Activated CD8-positive, alpha-beta memory T cell treated with anti-CD3 and anti-CD28 coated beads, Interleukin-2, amount 50 U/mL, for 1 hour (primary cell): ENCODE results near the gene VWA5B1.

Experiments
- DNase-seq: peaks from one replicate; pipeline ENCODE4 v3.0.0-alpha.2; 2020; ENCODE audit errors: extremely low read depth

Gene VWA5B1

GRCh38 chr1:20322081-20322824 lies 31.6 kb downstream of the VWA5B1 start:
- no peak for DNase-seq

- no peak for DNase-seq
Measured at GRCh38 chr1:20322825-20323612, 32.3 kb downstream of the VWA5B1 start.

DNA sequence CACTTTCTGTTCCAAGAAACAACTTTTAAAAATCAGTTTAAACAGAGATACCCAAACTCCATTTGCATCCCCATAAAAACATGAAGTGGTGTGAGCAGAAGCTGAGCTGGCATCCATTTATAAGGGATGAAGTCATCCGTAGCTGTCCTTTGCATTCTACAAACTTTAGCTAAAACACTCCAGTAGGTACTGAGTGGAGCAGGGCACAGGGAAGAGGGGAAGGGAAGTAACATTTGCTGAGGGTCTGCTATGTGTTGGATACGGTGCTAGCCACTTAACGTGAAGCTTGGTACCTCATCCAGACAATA lies 32.9 kb downstream of the VWA5B1 start:
- no peak for DNase-seq

DNA sequence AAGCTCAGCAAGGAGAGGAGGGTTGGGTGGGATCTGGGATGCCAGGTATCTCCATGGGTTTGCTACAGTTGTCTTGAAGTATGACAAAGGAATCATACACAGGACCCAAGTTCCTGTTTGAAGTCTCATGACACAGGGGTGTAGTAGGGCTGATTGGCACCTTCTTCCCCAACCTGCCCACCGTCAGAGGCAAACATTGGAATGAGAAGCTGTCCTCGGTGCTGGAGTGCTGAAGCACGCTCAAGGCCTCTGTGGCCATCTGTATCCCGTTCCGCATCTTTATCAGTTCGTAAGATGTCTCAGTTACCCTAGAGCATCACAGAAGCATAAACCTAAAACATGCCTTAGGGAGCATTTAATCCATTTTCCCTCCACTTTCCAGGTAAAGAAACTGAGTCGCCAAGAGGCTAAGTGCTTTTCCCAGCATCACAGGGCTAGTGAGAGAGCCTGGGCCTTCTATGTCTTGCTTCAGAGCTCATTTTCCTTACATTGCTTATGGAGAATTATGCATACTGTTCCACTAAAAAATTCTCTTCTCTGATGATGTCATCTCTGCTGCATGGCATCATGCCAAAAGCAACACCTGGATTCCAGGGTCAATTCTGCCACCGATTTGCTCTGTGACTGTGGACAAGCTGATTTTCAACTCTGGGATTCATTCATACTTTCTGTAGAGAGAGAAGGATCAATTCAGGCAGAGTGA lies 34.2 kb downstream of the VWA5B1 start:
- no peak for DNase-seq

DNA sequence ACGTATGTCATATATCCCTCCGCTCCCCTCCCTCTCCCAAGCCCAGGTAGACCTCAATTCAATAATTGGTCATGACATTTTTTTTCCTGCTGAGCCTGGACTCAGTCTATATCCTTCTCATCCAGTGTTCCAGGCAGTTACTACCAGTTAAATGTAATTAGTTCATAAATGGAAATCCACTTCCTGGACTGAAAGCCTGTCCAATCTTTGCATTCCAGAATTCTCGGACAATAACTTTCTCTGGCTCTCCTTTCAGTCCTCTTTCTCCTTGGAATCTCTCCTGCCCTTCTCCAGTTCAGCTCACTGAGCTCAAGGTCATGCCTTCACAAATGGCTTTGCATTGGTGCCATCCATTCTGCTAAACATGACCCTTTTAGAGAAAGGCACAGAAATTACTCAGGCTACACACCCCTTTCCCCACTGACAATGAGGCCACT lies 34.8 kb downstream of the VWA5B1 start:
- no peak for DNase-seq

DNA sequence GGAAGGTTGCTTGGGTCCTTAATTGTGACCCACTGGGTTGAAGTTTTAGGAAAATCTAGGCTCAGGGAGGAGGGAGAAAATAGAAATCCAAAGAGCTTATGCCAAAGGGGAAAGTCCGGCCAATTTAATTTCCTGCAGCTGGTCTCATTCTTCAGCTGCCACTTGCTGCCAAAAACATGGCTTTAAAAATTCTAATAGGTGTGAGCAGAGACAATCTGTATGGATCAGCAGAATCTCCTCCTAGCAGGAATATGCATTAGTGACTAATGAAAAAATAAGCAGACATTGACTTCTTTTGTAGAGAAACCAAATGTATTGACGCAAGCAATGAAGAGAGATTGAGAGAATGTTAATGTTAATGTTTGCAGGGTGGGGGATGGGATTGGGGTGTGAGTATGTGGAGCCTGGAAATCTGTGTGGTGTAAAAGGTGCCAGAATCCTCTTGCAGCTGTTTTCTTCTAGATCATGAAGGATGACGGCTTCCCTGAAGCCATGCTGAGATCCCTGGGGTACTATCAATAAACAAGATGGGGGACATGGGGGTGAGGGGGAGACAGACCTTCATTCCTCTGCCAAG lies 35.3 kb downstream of the VWA5B1 start:
- no peak for DNase-seq

DNA sequence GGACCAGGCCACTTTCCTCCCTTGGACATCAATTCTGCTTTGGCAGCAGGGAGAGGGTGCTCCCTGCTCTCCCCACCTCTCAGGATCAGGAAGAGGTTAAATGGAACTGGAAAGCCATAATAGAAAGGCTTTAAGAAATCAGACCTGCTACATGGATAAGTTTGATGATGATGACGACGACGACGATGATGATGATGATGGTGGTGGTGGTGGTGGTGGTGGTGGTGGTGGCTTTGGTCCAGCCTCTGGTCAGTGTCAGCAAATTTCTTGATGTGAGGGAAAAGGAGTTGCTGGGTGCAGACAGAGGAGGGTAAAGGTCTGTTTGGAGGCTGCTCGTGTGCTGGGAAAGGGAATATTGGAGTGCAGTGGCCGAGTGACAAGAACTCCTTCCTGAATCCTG lies 36.8 kb downstream of the VWA5B1 start:
- no peak for DNase-seq

DNA sequence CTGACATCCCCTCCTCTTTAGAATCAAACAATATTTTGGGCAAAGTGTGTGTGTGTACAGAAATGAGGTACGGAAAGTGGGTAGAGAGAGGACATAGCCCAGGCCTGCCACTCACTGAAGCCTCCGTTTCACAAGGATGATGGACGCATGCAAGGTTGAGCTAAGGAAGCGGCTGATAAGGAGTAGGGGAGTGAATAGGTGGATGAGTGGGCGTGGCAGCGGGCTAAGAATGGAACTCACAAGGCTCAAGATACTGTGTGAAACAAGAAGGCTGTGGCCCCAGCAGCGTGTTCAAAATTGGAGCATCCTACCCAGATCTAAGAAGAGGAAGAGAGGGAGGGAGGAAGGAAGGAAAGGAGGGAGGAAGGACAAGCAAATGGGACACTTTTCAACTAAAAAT lies 37.5 kb downstream of the VWA5B1 start:
- DNase-seq = no peak

DNA sequence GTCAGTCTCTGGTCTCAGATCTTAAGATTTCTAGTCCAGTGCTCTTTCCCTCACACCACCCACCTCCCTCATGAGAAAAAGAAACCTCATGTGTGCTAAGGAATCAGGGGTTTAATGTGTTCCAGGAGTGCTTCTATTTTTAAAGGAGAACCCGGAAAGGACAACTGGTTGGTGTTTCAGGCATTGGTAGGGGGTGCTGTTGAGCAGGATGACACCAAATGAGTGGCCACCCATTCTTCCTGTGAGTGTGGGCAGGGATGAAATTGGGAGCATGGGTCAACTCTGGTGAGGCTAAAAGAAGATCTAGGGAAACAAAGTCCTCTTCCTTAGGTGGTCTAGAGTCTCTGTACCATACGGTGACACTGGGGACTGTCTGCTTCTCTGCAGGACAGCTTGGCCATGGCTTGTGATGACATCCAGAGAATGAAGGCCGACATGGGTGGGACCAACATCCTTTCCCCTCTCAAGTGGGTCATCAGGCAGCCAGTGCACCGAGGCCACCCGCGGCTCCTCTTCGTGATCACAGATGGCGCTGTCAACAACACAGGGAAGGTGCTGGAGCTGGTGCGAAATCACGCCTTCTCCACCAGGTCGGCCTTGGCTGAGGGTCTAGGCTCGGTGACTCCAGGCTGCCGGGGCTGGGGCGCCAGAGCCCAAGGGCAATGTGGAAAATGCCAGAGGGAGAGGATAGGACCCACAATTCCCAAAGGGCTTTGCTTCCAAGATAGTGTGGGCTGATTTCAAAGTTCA lies 39.3 kb downstream of the VWA5B1 start:
- no peak for DNase-seq

GRCh38 chr1:20334103-20334502 lies 43.4 kb downstream of the VWA5B1 start:
- DNase-seq = no peak

DNA sequence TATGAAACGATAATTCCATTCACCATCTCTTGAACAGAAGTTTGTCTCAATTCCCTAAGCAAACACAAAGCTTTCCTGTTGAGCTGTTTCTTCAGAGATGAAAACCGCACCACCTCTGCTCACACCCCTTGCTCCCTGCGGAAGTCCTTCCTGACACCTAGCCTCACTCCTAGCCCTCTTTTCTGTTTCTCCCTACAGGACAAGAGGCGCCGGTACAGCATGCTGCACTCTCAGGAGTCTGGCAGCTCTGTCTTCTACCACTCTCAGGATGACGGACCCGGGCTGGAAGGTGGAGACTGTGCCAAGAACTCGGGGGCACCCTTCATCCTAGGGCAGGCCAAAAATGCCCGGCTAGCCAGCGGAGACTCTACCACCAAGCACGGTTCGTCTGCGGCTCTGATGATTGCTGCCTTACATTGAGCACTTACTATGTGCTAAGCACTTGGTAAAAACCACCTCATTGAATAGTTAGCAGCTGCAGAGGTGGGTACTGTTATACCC lies 45.5 kb downstream of the VWA5B1 start:
- DNase-seq = no peak

DNA sequence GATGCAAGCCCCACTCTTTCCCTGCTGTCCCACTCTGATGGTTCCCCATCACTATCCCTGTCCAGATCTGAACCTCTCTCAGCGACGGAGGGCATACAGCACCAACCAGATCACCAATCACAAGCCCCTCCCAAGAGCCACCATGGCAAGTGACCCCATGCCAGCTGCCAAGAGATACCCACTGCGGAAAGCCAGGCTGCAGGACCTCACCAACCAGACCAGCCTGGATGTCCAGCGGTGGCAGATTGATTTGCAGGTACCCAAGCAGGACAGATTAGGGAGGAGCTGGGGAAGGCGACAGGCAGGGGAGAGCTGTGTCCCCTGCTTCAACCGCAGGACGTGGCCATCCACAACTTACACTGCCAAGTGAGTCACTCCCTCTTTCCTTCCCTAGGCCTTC lies 46.9 kb downstream of the VWA5B1 start:
- DNase-seq = no peak

- DNase-seq = no peak
Measured at GRCh38 chr1:20339811-20340457, 49.3 kb downstream of the VWA5B1 start.

DNA sequence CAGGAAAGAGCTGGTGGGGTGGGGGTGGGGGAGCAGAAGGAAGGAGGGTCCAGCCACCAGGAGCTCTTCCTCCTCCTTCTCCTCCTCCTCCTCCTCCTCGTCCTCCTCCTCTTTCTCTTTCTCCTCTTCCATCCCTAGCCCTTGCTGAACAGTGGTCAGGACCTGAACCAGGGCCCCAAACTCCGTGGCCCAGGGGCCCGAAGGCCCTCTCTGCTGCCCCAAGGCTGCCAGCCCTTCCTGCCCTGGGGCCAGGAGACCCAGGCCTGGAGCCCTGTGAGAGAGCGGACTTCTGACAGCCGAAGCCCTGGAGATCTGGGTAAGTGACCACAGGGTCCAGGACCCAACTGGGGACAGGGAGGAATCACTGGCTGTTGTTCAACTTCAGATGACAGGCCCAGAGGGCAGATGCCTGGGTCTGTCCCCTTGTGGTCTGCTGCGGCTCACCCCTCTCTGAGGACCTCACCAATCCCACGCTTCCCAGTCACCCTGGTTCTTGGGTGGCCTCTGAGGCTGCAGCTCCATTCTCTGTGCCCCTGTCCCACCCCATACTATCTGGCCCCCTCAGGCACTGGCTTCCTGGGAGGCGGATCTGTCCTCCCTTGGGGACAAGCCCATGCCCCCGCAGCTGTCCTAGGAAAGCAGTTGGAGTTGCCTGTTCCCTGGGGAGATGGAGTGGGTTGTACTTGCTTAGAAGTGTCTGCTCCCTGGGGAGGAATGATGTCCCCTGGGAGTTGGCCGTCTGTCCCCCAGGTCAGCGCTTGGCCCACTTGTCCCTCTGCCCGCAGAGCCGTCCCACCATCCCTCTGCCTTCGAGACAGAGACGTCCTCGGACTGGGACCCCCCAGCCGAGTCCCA lies 51.8 kb downstream of the VWA5B1 start:
- no peak for DNase-seq

DNA sequence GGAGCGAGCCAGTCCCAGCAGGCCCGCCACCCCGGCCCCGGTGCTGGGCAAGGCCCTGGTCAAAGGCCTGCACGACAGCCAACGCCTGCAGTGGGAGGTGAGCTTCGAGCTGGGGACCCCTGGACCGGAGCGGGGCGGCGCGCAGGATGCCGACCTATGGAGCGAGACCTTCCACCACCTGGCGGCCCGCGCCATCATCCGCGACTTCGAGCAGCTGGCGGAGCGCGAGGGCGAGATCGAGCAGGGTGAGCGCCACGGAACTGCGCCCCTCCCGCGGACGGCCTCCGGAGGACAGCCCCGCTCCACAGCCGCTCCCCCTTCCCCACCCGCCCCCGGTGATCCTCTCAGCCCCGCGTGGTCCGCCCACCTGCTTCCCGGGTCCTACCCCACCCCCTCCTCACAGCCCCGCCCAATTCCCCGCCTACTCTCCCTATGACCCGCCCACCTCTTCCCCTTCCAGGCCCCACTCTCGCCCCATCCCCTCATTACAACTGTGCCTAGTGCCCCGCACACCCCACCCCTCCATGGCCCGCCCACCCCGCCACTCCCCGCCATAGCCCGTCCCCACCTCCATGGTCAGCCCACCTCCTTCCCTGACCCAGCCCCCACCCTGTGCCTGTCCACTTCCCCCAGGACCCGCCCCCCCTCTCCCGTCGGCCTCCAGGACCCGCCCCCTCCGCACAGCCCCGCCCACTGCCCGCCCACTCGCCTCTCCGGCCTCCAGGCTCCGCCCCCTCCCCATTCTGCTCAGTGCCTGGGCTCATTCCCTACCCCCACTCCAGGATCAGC lies 52.7 kb downstream of the VWA5B1 start:
- no peak for DNase-seq

GRCh38 chr1:20343938-20344302 lies 53.2 kb downstream of the VWA5B1 start:
- no peak for DNase-seq

DNA sequence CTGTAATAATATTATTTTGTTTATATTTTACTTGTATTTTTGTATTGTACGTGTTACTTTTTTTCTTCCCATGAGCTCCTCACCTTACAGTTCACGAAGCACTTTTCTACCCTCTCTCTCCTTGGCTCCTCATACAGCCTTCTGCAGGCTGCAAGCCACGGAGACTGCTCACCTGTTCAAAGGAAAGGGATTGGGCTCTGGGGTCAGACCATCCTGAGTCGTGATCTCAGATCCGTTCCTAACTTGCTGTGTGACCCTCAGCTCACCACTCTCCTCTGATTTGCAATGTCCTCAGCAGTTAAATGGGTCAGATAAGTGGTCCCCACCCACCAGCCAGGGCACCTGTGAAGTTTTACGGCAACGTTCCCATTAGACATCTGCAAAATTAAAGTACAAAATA lies 54.1 kb downstream of the VWA5B1 start:
- no peak for DNase-seq

GRCh38 chr1:20345419-20345818 lies 54.7 kb downstream of the VWA5B1 start:
- DNase-seq = no peak

DNA sequence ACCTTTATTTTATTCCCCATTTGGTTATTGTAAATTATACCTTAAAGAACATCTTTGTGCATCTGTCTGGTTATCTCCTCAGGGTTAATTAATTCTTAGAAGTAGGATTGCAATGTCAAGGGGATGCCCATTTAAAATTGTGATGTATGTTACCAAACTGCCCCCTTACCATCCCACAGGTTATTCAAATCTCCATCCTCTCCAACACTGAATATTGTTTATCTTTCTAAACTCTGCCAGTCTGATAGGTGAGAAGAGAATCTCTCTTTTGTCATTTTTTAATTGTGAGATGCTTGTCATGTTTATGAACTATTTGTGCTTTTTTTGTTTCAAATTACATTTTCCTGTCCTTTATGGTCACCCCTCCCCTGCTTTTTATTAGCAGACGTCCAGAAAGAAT lies 55.8 kb downstream of the VWA5B1 start:
- no peak for DNase-seq
